CD4-positive, CD25-positive, alpha-beta regulatory T cell (primary cell): Measurements from ENCODE around the gene AKT2. TPM values are rescaled to one million over a fixed set of nuclear protein-coding genes. Genes with fewer than 3 reads are reported as not detected.
A peak's percentile ranks its signal among the peaks of the same experiment; 100 is the strongest.

Experiments
- ATAC-seq, 2 donors: fragments of 150-1000 bp; cut with Tn5 transposase; one replicate each; pipeline ENCODE4 v1.10.0; 2021; ENCODE audit warnings: low read depth in 2 of 2, moderate number of reproducible peaks in 2 of 2, moderate library complexity in 1 of 2
- DNase-seq, 3 donors: peaks; one replicate each; pipeline versions ENCODE4 v3.0.0 to v3.0.0-alpha.2; 2012 to 2022; ENCODE audit warnings: mixed read lengths in 1 of 3
- H3K27ac ChIP-seq: one replicate; pipeline ENCODE4 v1.7.0; 2013; ENCODE audit warnings: mild to moderate bottlenecking, low read length; ENCODE audit not compliant: insufficient read depth, poor library complexity, severe bottlenecking
- H3K27me3 ChIP-seq: one replicate; pipeline ENCODE4 v1.7.0; 2013; ENCODE audit warnings: low read length; ENCODE audit not compliant: control insufficient read depth, insufficient read depth
- H3K36me3 ChIP-seq: one replicate; pipeline ENCODE4 v1.7.0; 2013; ENCODE audit warnings: mild to moderate bottlenecking, low read length, moderate library complexity; ENCODE audit not compliant: control insufficient read depth, insufficient read depth
- H3K4me1 ChIP-seq: 2 replicates; pipeline ENCODE4 v1.7.0; 2013; ENCODE audit warnings: mild to moderate bottlenecking, low read length; ENCODE audit not compliant: insufficient read depth, control insufficient read depth, poor library complexity, severe bottlenecking
- H3K4me3 ChIP-seq: one replicate; pipeline ENCODE4 v1.7.0; 2013; ENCODE audit warnings: low read depth, mild to moderate bottlenecking, low read length, moderate library complexity
- H3K9me3 ChIP-seq, 2 experiments: 1 replicate in 1 of 2; 2 replicates in 1 of 2; pipeline ENCODE4 v1.7.0; 2013; ENCODE audit warnings: low read length in 2 of 2, mild to moderate bottlenecking in 1 of 2, moderate library complexity in 1 of 2; ENCODE audit not compliant: control insufficient read depth in 2 of 2
- H3K27ac Mint-ChIP-seq, 3 donors: one replicate each; pipeline ENCODE4 v1.8.0; 2020 to 2022; ENCODE audit warnings: mild to moderate bottlenecking in 3 of 3, mixed read lengths in 3 of 3, moderate library complexity in 2 of 3
- H3K27me3 Mint-ChIP-seq: one replicate; pipeline ENCODE4 v1.8.0; 2022; ENCODE audit warnings: mild to moderate bottlenecking, mixed read lengths
- H3K36me3 Mint-ChIP-seq: one replicate; pipeline ENCODE4 v1.8.0; 2020; ENCODE audit warnings: mixed read lengths
- H3K4me1 Mint-ChIP-seq, 4 donors: one replicate each; pipeline ENCODE4 v1.8.0; 2020 to 2022; ENCODE audit warnings: mixed read lengths in 4 of 4, mild to moderate bottlenecking in 1 of 4
- H3K4me3 Mint-ChIP-seq, 4 donors: one replicate each; pipeline ENCODE4 v1.8.0; 2020 to 2022; ENCODE audit warnings: mild to moderate bottlenecking in 4 of 4, mixed read lengths in 4 of 4, moderate library complexity in 3 of 4
- H3K9me3 Mint-ChIP-seq, 7 donors: one replicate each; pipeline ENCODE4 v1.8.0; 2020 to 2022; ENCODE audit warnings: mixed read lengths in 7 of 7, mild to moderate bottlenecking in 3 of 7, moderate library complexity in 2 of 7
- polyA plus RNA-seq, 4 donors: library from polyadenylated mRNA; unstranded; fragments of 300-500 nt; fragmentation: Illumina TruSeq; gene quantifications; one replicate each; pipeline ENCODE4 v1.2.3, GENCODE V29; 2021
- total RNA-seq: library from RNA; stranded (reverse); gene quantifications from one replicate; pipeline ENCODE4 v1.2.3, GENCODE V29; 2022

Gene AKT2
- total and polyA plus RNA-seq, 5 donors from 2014 or later, result 16.4 to 193 (median 25.1) TPM

- DNase-seq, result no peak
- H3K4me3 ChIP-seq, result no peak overlapping the region
- peaks cover 35% of the 10 kb centered on the region for H3K36me3 Mint-ChIP-seq
- H3K9me3 Mint-ChIP-seq, result no peaks in the 10 kb centered on the region
- no peaks in the 10 kb centered on the region for H3K27me3 ChIP-seq
- H3K36me3 ChIP-seq, result peaks cover 32% of the 10 kb centered on the region
- H3K27ac Mint-ChIP-seq, result no peak overlapping the region
- ATAC-seq, result peak in 1 of 2 donors; percentile 13
- H3K27ac ChIP-seq, result no peak overlapping the region
- H3K9me3 ChIP-seq, result no peaks in the 10 kb centered on the region
- H3K4me1 Mint-ChIP-seq, result peaks cover 0 to 56% (median 27%) of the 10 kb centered on the region in 4 donors
- H3K27me3 Mint-ChIP-seq, result no peaks in the 10 kb centered on the region
- H3K4me1 ChIP-seq, result no peaks in the 10 kb centered on the region
- H3K4me3 Mint-ChIP-seq, result no peak overlapping the region
Measured at GRCh38 chr19:40265055-40265762, 19.9 kb downstream of the AKT2 start.

GRCh38 chr19:40264314-40265054 lies 20.7 kb downstream of the AKT2 start:
- Histone ChIP-seq H3K4me3 (no peak overlapping the region), H3K4me1 (no peaks in the 10 kb centered on the region), H3K27ac (no peak overlapping the region), H3K27me3 (no peaks in the 10 kb centered on the region), H3K36me3 (peaks cover 32% of the 10 kb centered on the region), H3K9me3 (no peaks in the 10 kb centered on the region)
- no peak for DNase-seq
- Mint-ChIP-seq H3K4me1 (peaks cover 0 to 56% (median 27%) of the 10 kb centered on the region in 4 donors), H3K27ac (peak overlapping the region in 1 of 3 donors; percentile 36), H3K27me3 (no peaks in the 10 kb centered on the region), H3K36me3 (peaks cover 33% of the 10 kb centered on the region), H3K4me3 (no peak overlapping the region), H3K9me3 (no peaks in the 10 kb centered on the region)
- no peak for ATAC-seq

- Histone ChIP-seq H3K36me3 (peaks cover 32% of the 10 kb centered on the region), H3K9me3 (no peaks in the 10 kb centered on the region), H3K4me3 (no peak overlapping the region), H3K27me3 (no peaks in the 10 kb centered on the region), H3K4me1 (no peaks in the 10 kb centered on the region), H3K27ac (no peak overlapping the region)
- Mint-ChIP-seq H3K4me3 (peak overlapping the region in 1 of 4 donors; percentile 10), H3K27me3 (no peaks in the 10 kb centered on the region), H3K27ac (no peak overlapping the region), H3K36me3 (peaks cover 28% of the 10 kb centered on the region), H3K4me1 (peaks cover 0 to 54% (median 29%) of the 10 kb centered on the region in 4 donors), H3K9me3 (no peaks in the 10 kb centered on the region)
- ATAC-seq (no peak), DNase-seq (no peak)
Measured at GRCh38 chr19:40263440-40264313, 21.5 kb downstream of the AKT2 start.

- H3K4me3 Mint-ChIP-seq, result no peak overlapping the region
- no peak overlapping the region for H3K4me3 ChIP-seq
- H3K4me1 Mint-ChIP-seq, result peaks cover 0 to 48% (median 29%) of the 10 kb centered on the region in 4 donors
- no peak for DNase-seq
- H3K36me3 Mint-ChIP-seq, result peaks cover 25% of the 10 kb centered on the region
- no peak overlapping the region for H3K27ac ChIP-seq
- peak overlapping the region in 1 of 3 donors; percentile 63 for H3K27ac Mint-ChIP-seq
- no peaks in the 10 kb centered on the region for H3K27me3 ChIP-seq
- H3K27me3 Mint-ChIP-seq, result no peaks in the 10 kb centered on the region
- peaks cover 30% of the 10 kb centered on the region for H3K36me3 ChIP-seq
- H3K9me3 ChIP-seq, result no peaks in the 10 kb centered on the region
- H3K4me1 ChIP-seq, result no peaks in the 10 kb centered on the region
- ATAC-seq, result no peak
- no peaks in the 10 kb centered on the region for H3K9me3 Mint-ChIP-seq
Measured at GRCh38 chr19:40262422-40262821, 22.7 kb downstream of the AKT2 start.

- no peak overlapping the region for H3K4me3 ChIP-seq
- Mint-ChIP-seq H3K27ac (no peak overlapping the region), H3K36me3 (peaks cover 23% of the 10 kb centered on the region), H3K9me3 (no peaks in the 10 kb centered on the region), H3K27me3 (no peaks in the 10 kb centered on the region), H3K4me3 (no peak overlapping the region), H3K4me1 (peaks cover 0 to 42% (median 27%) of the 10 kb centered on the region in 4 donors)
- H3K27ac ChIP-seq, result no peak overlapping the region
- ATAC-seq, result no peak
- H3K27me3 ChIP-seq, result no peaks in the 10 kb centered on the region
- H3K9me3 ChIP-seq, result no peaks in the 10 kb centered on the region
- DNase-seq, result no peak
- no peaks in the 10 kb centered on the region for H3K4me1 ChIP-seq
- peaks cover 30% of the 10 kb centered on the region for H3K36me3 ChIP-seq
Measured at GRCh38 chr19:40261631-40262030, 23.5 kb downstream of the AKT2 start.

- H3K27ac ChIP-seq, result no peak overlapping the region
- peaks cover 47% of the 10 kb centered on the region for H3K36me3 ChIP-seq
- no peak overlapping the region for H3K27ac Mint-ChIP-seq
- no peaks in the 10 kb centered on the region for H3K27me3 ChIP-seq
- H3K4me3 ChIP-seq, result no peak overlapping the region
- H3K4me3 Mint-ChIP-seq, result peak overlapping the region in 1 of 4 donors; percentile 32
- H3K4me1 Mint-ChIP-seq, result peaks cover 0 to 43% (median 33%) of the 10 kb centered on the region in 4 donors
- H3K9me3 ChIP-seq, result no peaks in the 10 kb centered on the region
- DNase-seq, result no peak
- H3K27me3 Mint-ChIP-seq, result no peaks in the 10 kb centered on the region
- H3K36me3 Mint-ChIP-seq, result peaks cover 38% of the 10 kb centered on the region
- no peak for ATAC-seq
- no peaks in the 10 kb centered on the region for H3K9me3 Mint-ChIP-seq
- no peaks in the 10 kb centered on the region for H3K4me1 ChIP-seq
Measured at GRCh38 chr19:40257096-40257517, 28.0 kb downstream of the AKT2 start.

GRCh38 chr19:40256512-40256911 lies 28.6 kb downstream of the AKT2 start:
- DNase-seq (no peak), ATAC-seq (no peak)
- no peak overlapping the region for H3K27ac ChIP-seq
- Mint-ChIP-seq H3K27ac (no peak overlapping the region), H3K27me3 (no peaks in the 10 kb centered on the region), H3K9me3 (no peaks in the 10 kb centered on the region), H3K36me3 (peaks cover 36% of the 10 kb centered on the region), H3K4me3 (no peak overlapping the region), H3K4me1 (peaks cover 0 to 42% (median 31%) of the 10 kb centered on the region in 4 donors)
- H3K9me3 ChIP-seq, result no peaks in the 10 kb centered on the region
- H3K36me3 ChIP-seq, result peaks cover 47% of the 10 kb centered on the region
- no peak overlapping the region for H3K4me3 ChIP-seq
- H3K4me1 ChIP-seq, result no peaks in the 10 kb centered on the region
- H3K27me3 ChIP-seq, result no peaks in the 10 kb centered on the region
